GM12801 (cell line): Measurements from ENCODE around the gene CGREF1.

Experiments
- TF ChIP-seq, protein P1 (sequence below): IDR thresholded peaks from one replicate; pipeline ENCODE4 v1.5.1; 2011; ENCODE audit warnings: control low read depth; ENCODE audit not compliant: insufficient read length; ENCODE audit errors: extremely low read depth

CGREF1 gene

DNA sequence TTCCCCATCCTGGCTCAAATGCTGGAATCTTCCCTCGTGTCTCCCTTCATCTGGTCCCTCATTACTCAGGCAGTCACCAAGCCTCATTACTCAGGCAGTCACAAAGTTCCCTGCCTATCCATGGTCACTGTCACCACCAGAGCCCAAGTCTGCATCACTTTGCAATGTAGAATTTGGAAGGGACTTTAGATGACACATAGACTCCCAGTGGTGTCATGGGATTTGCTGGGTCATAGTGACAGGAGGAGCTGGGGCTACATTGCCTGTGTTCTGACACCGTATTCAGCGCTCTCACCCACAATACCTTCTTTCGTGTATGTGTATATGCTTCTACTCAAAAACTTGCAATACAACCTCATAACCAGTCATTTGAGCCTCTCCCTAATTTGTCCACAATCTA, 42.6 kb downstream of the CGREF1 start:
- TF ChIP-seq, protein P1, sequence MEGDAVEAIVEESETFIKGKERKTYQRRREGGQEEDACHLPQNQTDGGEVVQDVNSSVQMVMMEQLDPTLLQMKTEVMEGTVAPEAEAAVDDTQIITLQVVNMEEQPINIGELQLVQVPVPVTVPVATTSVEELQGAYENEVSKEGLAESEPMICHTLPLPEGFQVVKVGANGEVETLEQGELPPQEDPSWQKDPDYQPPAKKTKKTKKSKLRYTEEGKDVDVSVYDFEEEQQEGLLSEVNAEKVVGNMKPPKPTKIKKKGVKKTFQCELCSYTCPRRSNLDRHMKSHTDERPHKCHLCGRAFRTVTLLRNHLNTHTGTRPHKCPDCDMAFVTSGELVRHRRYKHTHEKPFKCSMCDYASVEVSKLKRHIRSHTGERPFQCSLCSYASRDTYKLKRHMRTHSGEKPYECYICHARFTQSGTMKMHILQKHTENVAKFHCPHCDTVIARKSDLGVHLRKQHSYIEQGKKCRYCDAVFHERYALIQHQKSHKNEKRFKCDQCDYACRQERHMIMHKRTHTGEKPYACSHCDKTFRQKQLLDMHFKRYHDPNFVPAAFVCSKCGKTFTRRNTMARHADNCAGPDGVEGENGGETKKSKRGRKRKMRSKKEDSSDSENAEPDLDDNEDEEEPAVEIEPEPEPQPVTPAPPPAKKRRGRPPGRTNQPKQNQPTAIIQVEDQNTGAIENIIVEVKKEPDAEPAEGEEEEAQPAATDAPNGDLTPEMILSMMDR: no peak

DNA sequence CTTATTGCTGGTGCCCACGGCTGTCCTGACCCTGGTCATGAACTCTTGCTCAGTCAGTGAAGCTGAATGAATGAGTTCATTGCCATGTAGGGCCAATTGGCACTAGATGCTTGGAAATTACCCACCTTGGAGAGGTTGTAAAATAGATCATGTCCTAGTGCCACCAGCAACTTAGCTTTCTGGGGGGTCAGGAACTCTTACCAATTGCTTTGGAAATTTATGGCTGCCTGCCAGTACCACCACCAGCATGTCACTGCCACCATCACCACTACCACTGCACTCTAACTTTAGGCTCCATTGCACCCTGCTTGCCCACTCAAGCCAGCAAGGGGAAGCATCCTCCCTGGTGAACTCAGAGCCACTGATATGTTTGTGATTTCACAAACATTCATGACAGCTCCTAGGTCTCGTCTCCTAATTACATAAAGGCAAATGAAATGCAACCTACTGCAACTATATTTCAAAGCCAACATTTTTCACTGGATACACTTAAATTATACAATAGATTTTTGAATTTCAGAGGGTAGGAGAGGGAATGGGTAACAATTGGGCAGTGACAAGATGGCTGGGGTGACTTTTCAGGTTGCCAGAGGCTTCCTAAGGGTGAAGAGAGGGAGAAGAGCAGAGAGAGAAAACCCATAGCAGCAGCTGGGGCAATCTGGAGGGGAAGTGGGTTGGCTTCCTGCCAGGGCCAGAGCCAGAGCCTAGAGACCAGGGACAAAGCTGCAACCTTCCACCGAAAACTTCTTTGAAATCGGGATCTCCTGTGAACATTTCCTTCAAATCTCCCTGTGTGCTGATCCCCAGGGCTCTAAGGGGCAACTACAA, 44.0 kb downstream of the CGREF1 start:
- TF ChIP-seq, protein P1: no peak

DNA sequence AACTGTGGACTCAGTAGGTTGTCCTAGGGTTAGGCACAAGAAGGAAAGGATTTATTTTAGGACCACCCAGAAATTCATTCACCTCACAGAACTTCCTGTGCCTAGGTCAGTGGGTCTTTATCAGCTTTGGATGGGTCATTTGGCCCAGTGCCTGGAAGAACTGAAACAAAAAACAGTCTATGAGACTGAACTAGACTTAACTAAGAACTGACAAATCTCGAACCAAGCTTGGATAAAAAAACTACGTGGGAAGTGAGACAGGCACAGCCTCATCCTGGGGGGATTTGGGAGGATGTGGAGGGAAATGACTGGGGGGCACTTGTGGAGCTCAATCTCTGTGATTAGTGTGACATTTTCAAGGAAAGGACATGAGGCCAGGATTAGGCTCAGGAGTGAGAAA, 45.1 kb downstream of the CGREF1 start:
- TF ChIP-seq, protein P1: no peak

DNA sequence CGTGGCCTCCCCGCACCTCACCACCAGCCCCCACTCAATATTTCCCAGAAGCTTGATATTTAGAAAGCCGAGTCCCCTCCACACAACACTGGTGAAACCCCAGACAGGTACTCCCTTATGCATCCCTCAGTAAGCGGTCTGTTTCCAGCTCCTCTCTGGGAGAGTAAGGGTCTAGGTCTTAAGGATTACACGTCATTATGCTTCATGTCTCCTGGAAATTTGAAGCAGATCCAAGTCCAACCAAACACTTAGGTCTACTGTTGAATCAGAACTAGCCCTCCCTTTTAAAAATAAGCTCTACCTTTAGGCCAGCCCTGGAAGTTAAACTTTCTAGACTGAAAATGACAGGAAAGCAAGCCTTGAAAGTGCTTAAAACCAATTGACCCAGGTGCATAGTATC, 46.0 kb downstream of the CGREF1 start:
- TF ChIP-seq, protein P1: no peak

DNA sequence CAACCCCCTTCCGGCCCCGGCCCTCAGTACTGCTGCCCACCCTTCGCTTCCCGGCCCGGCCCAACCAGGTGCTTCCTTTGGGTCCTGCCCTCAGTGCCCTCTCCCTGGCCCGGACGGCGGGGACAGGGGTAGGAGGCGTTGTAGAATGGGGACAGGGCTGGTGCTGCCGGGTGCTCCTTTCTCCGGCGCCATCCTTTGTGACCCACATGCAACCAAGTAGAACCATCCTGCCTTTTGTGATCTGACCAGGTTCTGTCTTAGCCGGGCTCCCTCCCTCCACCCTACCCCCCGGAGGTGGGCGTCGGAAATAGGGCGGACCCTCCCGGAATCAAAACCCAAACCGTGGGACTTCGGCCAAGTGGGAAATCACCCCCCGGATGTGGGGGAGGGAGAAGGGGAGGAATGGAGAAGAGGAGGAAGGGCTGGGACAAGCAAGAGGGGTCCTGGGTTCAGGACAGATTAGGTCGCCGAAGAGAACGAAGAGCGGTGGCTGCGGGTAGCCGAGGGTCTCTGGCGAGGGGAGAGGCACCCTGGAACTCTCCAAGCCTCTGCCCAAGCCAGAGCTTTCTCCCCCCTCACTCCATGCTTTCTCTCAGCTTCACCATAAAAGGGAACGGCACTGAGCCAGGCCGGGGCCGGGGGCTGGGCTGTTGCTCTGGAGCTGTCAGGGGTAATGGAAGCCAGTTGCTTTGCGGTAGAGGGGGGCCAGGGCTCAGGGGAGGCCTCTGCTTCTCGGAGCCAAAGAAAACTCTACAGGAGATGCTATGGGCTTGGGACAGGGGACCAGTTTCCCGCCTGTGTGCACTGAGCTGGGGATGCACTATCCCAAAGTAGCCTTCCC, 46.7 kb downstream of the CGREF1 start:
- TF ChIP-seq, protein P1: no peak

DNA sequence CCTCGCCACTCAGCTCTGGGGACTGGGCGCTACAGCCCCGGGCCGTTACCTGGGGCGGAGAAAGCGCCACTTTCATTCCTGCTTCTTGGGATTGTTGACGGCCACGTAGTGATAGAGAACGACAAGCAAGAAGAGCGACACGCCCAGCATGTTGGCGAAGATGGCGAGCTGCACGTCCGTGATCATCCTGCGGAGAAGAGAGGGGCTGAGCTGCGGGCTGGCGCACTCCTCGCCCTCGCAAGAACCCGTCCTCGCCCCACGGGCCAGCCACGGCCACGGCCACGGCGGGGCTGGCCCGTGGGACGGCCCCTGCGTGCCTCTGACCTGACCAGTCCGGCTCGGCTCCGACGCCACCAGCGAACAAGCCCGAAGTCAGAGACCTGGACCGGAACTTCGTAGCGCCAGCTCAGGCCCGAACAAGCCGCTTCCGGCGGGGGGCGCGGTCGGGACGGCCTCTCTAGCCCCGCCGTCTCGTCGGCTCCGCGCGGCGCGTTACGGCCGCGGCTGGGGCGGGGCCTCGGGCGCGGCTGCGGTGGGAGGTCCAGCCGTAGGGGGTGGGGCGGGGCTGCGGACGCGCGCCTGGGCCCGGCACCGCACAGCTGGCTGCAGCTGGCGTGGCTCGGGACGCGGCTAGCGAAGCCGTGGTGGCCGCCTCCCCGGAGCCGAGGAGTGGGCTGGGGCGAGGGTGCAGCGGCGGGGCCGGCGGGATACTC, 47.5 kb downstream of the CGREF1 start, which contains the start of gene OST4:
Gene OST4, minus strand, starts transcription at position 378 of the 713 bp plus-strand sequence.
- TF ChIP-seq, protein P1: no peak

DNA sequence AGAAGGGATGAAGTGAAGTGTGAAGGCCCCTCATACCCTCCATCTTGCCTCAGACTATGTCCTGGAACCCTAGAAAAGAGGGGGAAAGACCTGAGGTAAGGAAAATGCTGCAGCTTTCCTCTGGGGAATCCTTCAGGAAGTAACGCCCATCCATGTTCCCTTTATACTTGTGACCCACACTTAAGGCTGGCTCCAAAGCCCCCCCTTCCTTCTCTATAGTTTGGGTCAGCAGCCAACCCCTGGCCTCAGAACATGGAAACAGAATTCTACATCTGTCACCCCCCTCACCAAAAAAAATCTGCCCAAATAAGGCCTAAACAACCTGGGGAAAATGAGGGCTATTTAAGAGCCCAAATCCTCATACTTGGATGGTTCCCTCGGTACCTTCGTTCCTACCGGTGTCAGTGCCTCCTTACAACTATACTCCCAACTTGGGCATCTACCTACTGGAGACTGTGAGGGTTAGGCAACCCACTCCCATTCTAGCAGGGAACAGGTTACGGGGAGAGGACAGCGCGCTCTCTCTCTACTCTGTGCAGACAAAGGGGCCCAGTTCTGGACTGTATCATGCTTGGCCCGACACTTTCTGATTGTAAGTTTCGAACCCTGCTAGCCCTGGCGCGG, 48.2 kb downstream of the CGREF1 start:
- TF ChIP-seq, protein P1: no peak
